ENCODE results near the gene UGDH. TPM values are rescaled to one million over a fixed set of nuclear protein-coding genes. Genes with fewer than 3 reads are reported as not detected.
"Not testable (repeated sequence)": the region's sequence is repeated elsewhere in the genome, so short reads cannot be mapped to it uniquely, and the experiment has no call there.

UGDH gene
- total RNA-seq, 2 experiments from 2014 or later = 30.2 to 31.3 TPM

GRCh38 chr4:39514888-39515401, 12.3 kb downstream of the UGDH start:
- POLR2A ChIA-PET = no interaction called here

GRCh38 chr4:39514266-39514665, 13.0 kb downstream of the UGDH start:
- CTCF ChIA-PET = interaction anchor here (0.7 kb wide), 1 partner anchor 235 kb away, joined by 3 read pairs; no protein-coding TSS in a partner anchor
- DNase-seq; H3K27me3 Mint-ChIP-seq; H3K9me3 Mint-ChIP-seq (ENCODE audit: low read depth); H3K36me3 Mint-ChIP-seq (ENCODE audit: low read depth); ATAC-seq; intact Hi-C loops (cut with DNase I, micrococcal nuclease); H3K27ac Mint-ChIP-seq; H3K4me3 Mint-ChIP-seq; POLR2A ChIA-PET; H3K4me1 Mint-ChIP-seq: not testable (repeated sequence)

More at GRCh38 chr4:39514888-39515401, 12.3 kb downstream of the UGDH start:
- Mint-ChIP-seq H3K27ac (no peak overlapping the region), H3K27me3 (no peaks in the 10 kb centered on the region), H3K4me1 (no peaks in the 10 kb centered on the region), H3K4me3 (no peak overlapping the region), H3K36me3 (ENCODE audit: low read depth) (peaks cover 5% of the 10 kb centered on the region), H3K9me3 (ENCODE audit: low read depth) (no peaks in the 10 kb centered on the region)
- CTCF ChIA-PET = no interaction called here
- intact Hi-C loops (cut with DNase I, micrococcal nuclease) = no loop called here
- DNase-seq (no peak), ATAC-seq (no peak)

- Mint-ChIP-seq H3K36me3 (ENCODE audit: low read depth) (peaks cover 14% of the 10 kb centered on the region), H3K27me3 (no peaks in the 10 kb centered on the region), H3K9me3 (ENCODE audit: low read depth) (no peaks in the 10 kb centered on the region), H3K27ac (no peak overlapping the region), H3K4me3 (no peak overlapping the region), H3K4me1 (no peaks in the 10 kb centered on the region)
- no peak for DNase-seq
- POLR2A ChIA-PET = no interaction called here
- CTCF ChIA-PET = interaction anchor here (0.5 kb wide), 1 partner anchor 65 kb away, joined by 3 read pairs; no protein-coding TSS in a partner anchor
- intact Hi-C loops (cut with DNase I, micrococcal nuclease) = no loop called here
- no peak for ATAC-seq
These were observed 16.8 kb downstream of the UGDH start for GRCh38 chr4:39510348-39510929.

- Mint-ChIP-seq H3K4me1 (no peaks in the 10 kb centered on the region), H3K27me3 (no peaks in the 10 kb centered on the region), H3K36me3 (ENCODE audit: low read depth) (peaks cover 32% of the 10 kb centered on the region), H3K27ac (no peak overlapping the region), H3K4me3 (no peak overlapping the region), H3K9me3 (ENCODE audit: low read depth) (no peaks in the 10 kb centered on the region)
- DNase-seq (no peak), ATAC-seq (no peak)
- intact Hi-C loops (cut with DNase I, micrococcal nuclease) = no loop called here
- ChIA-PET POLR2A (interaction anchor here (0.6 kb wide), 1 partner anchor 132 kb away, joined by 4 read pairs; no protein-coding TSS in a partner anchor), CTCF (interaction anchor here (0.6 to 2.3 kb wide), 2 partner anchors 36 to 365 kb away, joined by 3 to 8 read pairs; no protein-coding TSS in a partner anchor)
These were observed 21.7 kb downstream of the UGDH start for GRCh38 chr4:39505581-39505980.

GRCh38 chr4:39504538-39504937, 22.7 kb downstream of the UGDH start:
- intact Hi-C loops (cut with DNase I, micrococcal nuclease) = no loop called here

GRCh38 chr4:39502664-39503035, 24.6 kb downstream of the UGDH start:
- ATAC-seq, CTCF ChIA-PET: not testable (repeated sequence)

More at GRCh38 chr4:39504538-39504937, 22.7 kb downstream of the UGDH start:
- ATAC-seq (no peak), DNase-seq (no peak)
- Mint-ChIP-seq H3K27me3 (no peaks in the 10 kb centered on the region), H3K27ac (no peak overlapping the region), H3K36me3 (ENCODE audit: low read depth) (peaks cover 31% of the 10 kb centered on the region), H3K4me3 (no peak overlapping the region), H3K4me1 (no peaks in the 10 kb centered on the region), H3K9me3 (ENCODE audit: low read depth) (no peaks in the 10 kb centered on the region)
- POLR2A ChIA-PET = no interaction called here
- CTCF ChIA-PET = interaction anchor here (0.8 to 2.3 kb wide), 2 partner anchors 16 to 35 kb away, joined by 3 to 8 read pairs; no protein-coding TSS in a partner anchor

GRCh38 chr4:39502019-39502663, 25.1 kb downstream of the UGDH start:
- H3K4me3 Mint-ChIP-seq = no peak overlapping the region
- intact Hi-C loops (cut with DNase I, micrococcal nuclease) = no loop called here
- no peaks in the 10 kb centered on the region for H3K9me3 Mint-ChIP-seq (ENCODE audit: low read depth)
- CTCF ChIA-PET = no interaction called here
- H3K27ac Mint-ChIP-seq = no peak overlapping the region
- no peaks in the 10 kb centered on the region for H3K27me3 Mint-ChIP-seq
- H3K4me1 Mint-ChIP-seq = no peaks in the 10 kb centered on the region
- ATAC-seq = no peak
- H3K36me3 Mint-ChIP-seq (ENCODE audit: low read depth) = peaks cover 37% of the 10 kb centered on the region
- no peak for DNase-seq
- POLR2A ChIA-PET = no interaction called here

More at GRCh38 chr4:39502664-39503035, 24.6 kb downstream of the UGDH start:
- POLR2A ChIA-PET; DNase-seq; H3K9me3 Mint-ChIP-seq (ENCODE audit: low read depth); H3K27ac Mint-ChIP-seq; H3K4me3 Mint-ChIP-seq; H3K27me3 Mint-ChIP-seq; intact Hi-C loops (cut with DNase I, micrococcal nuclease); H3K4me1 Mint-ChIP-seq: not testable (repeated sequence)
- H3K36me3 Mint-ChIP-seq (ENCODE audit: low read depth) = peaks cover 37% of the 10 kb centered on the region

GRCh38 chr4:39498727-39499020, 28.6 kb downstream of the UGDH start:
- Mint-ChIP-seq H3K36me3 (ENCODE audit: low read depth) (peaks cover 24% of the 10 kb centered on the region), H3K27ac (no peak overlapping the region), H3K4me3 (no peak overlapping the region), H3K4me1 (no peaks in the 10 kb centered on the region), H3K27me3 (no peaks in the 10 kb centered on the region), H3K9me3 (ENCODE audit: low read depth) (no peaks in the 10 kb centered on the region)
- ChIA-PET CTCF (no interaction called here), POLR2A (no interaction called here)
- ATAC-seq (no peak), DNase-seq (no peak)
- intact Hi-C loops (cut with DNase I, micrococcal nuclease) = no loop called here

GRCh38 chr4:39497909-39498726, 29.1 kb downstream of the UGDH start:
- Mint-ChIP-seq H3K27ac (no peak overlapping the region), H3K36me3 (ENCODE audit: low read depth) (peaks cover 20% of the 10 kb centered on the region), H3K27me3 (no peaks in the 10 kb centered on the region), H3K4me3 (no peak overlapping the region), H3K4me1 (no peaks in the 10 kb centered on the region), H3K9me3 (ENCODE audit: low read depth) (no peaks in the 10 kb centered on the region)
- ATAC-seq = no peak
- POLR2A ChIA-PET = interaction anchor here (0.6 kb wide), 1 partner anchor 1047 kb away, joined by 3 read pairs; no protein-coding TSS in a partner anchor
- CTCF ChIA-PET = interaction anchor here (0.6 kb wide), 1 partner anchor 503 kb away, joined by 3 read pairs; no protein-coding TSS in a partner anchor
- intact Hi-C loops (cut with DNase I, micrococcal nuclease) = no loop called here
- no peak for DNase-seq

- Mint-ChIP-seq H3K27me3 (no peaks in the 10 kb centered on the region), H3K4me1 (no peaks in the 10 kb centered on the region), H3K9me3 (ENCODE audit: low read depth) (no peaks in the 10 kb centered on the region), H3K27ac (no peak overlapping the region), H3K4me3 (no peak overlapping the region), H3K36me3 (ENCODE audit: low read depth) (peaks cover 13% of the 10 kb centered on the region)
- no peak for ATAC-seq
- no peak for DNase-seq
- CTCF ChIA-PET = interaction anchor here (0.7 kb wide), 1 partner anchor 55 kb away, joined by 4 read pairs; no protein-coding TSS in a partner anchor
- intact Hi-C loops (cut with DNase I, micrococcal nuclease) = no loop called here
- POLR2A ChIA-PET = no interaction called here
These were observed 31.6 kb downstream of the UGDH start for GRCh38 chr4:39495446-39496213.

- DNase-seq (no peak), ATAC-seq (no peak)
- Mint-ChIP-seq H3K4me1 (no peaks in the 10 kb centered on the region), H3K27ac (no peak overlapping the region), H3K27me3 (no peaks in the 10 kb centered on the region), H3K4me3 (no peak overlapping the region), H3K9me3 (ENCODE audit: low read depth) (no peaks in the 10 kb centered on the region), H3K36me3 (ENCODE audit: low read depth) (peaks cover 9% of the 10 kb centered on the region)
- CTCF ChIA-PET = no interaction called here
- intact Hi-C loops (cut with DNase I, micrococcal nuclease) = no loop called here
- POLR2A ChIA-PET = no interaction called here
These were observed 32.9 kb downstream of the UGDH start for GRCh38 chr4:39494354-39494753.
